ENCODE results near the gene PLD1.

The PLD1 gene

DNA sequence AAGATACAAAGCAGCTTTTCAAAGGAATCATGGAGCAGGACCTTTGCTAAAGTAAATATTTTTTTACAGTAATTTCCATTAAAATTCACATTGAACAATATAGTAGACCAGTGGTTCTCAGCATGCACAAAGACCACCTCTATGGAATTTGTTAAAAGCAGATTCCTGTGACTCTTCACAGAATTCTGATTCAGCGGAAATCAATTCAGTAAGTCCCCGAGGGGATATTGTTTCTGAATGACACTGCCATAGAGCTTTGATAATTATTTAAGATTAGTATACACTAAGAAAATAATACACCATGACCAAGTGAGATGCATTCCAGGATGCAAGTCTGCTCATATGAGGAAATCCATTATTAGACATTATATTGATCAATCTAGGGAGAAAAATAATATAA is 188.2 kb downstream of the PLD1 start:
- DNase-seq (ENCODE audit: extremely low read depth, insufficient read length) = no peak
- H3K27me3 ChIP-seq (replicated peaks; ENCODE audit: control insufficient read depth, insufficient read depth, low read length) = no peaks in the 10 kb centered on the region
- TF ChIP-seq, protein P1, sequence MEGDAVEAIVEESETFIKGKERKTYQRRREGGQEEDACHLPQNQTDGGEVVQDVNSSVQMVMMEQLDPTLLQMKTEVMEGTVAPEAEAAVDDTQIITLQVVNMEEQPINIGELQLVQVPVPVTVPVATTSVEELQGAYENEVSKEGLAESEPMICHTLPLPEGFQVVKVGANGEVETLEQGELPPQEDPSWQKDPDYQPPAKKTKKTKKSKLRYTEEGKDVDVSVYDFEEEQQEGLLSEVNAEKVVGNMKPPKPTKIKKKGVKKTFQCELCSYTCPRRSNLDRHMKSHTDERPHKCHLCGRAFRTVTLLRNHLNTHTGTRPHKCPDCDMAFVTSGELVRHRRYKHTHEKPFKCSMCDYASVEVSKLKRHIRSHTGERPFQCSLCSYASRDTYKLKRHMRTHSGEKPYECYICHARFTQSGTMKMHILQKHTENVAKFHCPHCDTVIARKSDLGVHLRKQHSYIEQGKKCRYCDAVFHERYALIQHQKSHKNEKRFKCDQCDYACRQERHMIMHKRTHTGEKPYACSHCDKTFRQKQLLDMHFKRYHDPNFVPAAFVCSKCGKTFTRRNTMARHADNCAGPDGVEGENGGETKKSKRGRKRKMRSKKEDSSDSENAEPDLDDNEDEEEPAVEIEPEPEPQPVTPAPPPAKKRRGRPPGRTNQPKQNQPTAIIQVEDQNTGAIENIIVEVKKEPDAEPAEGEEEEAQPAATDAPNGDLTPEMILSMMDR (IDR thresholded peaks at IDR 0.05; ENCODE audit: insufficient read depth, low read length, poor library complexity, severe bottlenecking) = no peak
- no peak overlapping the region for H3K4me3 ChIP-seq (replicated peaks; ENCODE audit: low read depth, low read length)
- H3K36me3 ChIP-seq (ENCODE audit: control insufficient read depth, insufficient read depth, low read length) = no peaks in the 10 kb centered on the region

GRCh38 chr3:171620825-171621434 is 189.4 kb downstream of the PLD1 start:
- TF ChIP-seq, protein P1 (IDR thresholded peaks at IDR 0.05; ENCODE audit: insufficient read depth, low read length, poor library complexity, severe bottlenecking) = no peak
- no peaks in the 10 kb centered on the region for H3K27me3 ChIP-seq (replicated peaks; ENCODE audit: control insufficient read depth, insufficient read depth, low read length)
- H3K4me3 ChIP-seq (replicated peaks; ENCODE audit: low read depth, low read length) = no peak overlapping the region
- DNase-seq (ENCODE audit: extremely low read depth, insufficient read length) = no peak
- no peaks in the 10 kb centered on the region for H3K36me3 ChIP-seq (ENCODE audit: control insufficient read depth, insufficient read depth, low read length)

- TF ChIP-seq, protein P1 (IDR thresholded peaks at IDR 0.05; ENCODE audit: insufficient read depth, low read length, poor library complexity, severe bottlenecking) = no peak
- Histone ChIP-seq H3K27me3 (replicated peaks; ENCODE audit: control insufficient read depth, insufficient read depth, low read length) (no peaks in the 10 kb centered on the region), H3K36me3 (ENCODE audit: control insufficient read depth, insufficient read depth, low read length) (no peaks in the 10 kb centered on the region), H3K4me3 (replicated peaks; ENCODE audit: low read depth, low read length) (no peak overlapping the region)
- no peak for DNase-seq (ENCODE audit: extremely low read depth, insufficient read length)
Measured at GRCh38 chr3:171616798-171617197, 193.5 kb downstream of the PLD1 start.

DNA sequence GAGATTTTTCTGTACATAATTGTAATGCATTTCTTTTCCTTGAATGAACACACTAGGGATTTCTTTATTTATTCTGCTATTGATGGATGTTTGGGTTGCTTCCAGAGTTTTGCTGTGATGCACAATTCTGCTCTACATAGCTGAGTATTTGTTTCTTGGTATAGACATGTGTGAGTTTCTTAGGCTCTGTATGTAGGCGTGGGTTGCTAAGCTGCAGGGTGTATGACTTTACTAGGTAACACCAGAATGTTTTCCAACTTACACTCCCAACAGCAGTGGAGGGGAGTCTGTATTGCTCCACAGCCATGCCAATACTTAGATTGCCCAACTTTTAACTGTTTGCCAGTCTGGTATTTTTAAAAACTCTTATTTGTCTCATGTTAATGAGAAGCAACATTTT is 194.6 kb downstream of the PLD1 start:
- Histone ChIP-seq H3K4me3 (replicated peaks; ENCODE audit: low read depth, low read length) (no peak overlapping the region), H3K36me3 (ENCODE audit: control insufficient read depth, insufficient read depth, low read length) (no peaks in the 10 kb centered on the region), H3K27me3 (replicated peaks; ENCODE audit: control insufficient read depth, insufficient read depth, low read length) (no peaks in the 10 kb centered on the region)
- TF ChIP-seq, protein P1 (IDR thresholded peaks at IDR 0.05; ENCODE audit: insufficient read depth, low read length, poor library complexity, severe bottlenecking) = no peak
- no peak for DNase-seq (ENCODE audit: extremely low read depth, insufficient read length)

GRCh38 chr3:171615281-171615680 is 195.0 kb downstream of the PLD1 start:
- Histone ChIP-seq H3K36me3 (ENCODE audit: control insufficient read depth, insufficient read depth, low read length) (no peaks in the 10 kb centered on the region), H3K4me3 (replicated peaks; ENCODE audit: low read depth, low read length) (no peak overlapping the region), H3K27me3 (replicated peaks; ENCODE audit: control insufficient read depth, insufficient read depth, low read length) (no peaks in the 10 kb centered on the region)
- DNase-seq (ENCODE audit: extremely low read depth, insufficient read length) = no peak
- TF ChIP-seq, protein P1 (IDR thresholded peaks at IDR 0.05; ENCODE audit: insufficient read depth, low read length, poor library complexity, severe bottlenecking) = no peak

All from GM06990 (cell line).